OCI-LY3 (cell line): ENCODE results near the gene FN3K.
A peak's percentile ranks its signal among the peaks of the same experiment; 100 is the strongest.

ENCODE experiments used
- H2AFZ ChIP-seq: fragments of 200-600, 300-600 bp; shearing (Covaris generic); 2 replicates; pipeline ENCODE4 v1.6.0; 2014; ENCODE audit warnings: antibody characterized with exemption, low read depth, low read length
- H3K27ac ChIP-seq: fragments of 200-600, 300-600 bp; sonication (generic); 2 replicates; pipeline ENCODE4 v1.5.1; 2014; ENCODE audit warnings: mild to moderate bottlenecking, low read length, moderate library complexity, mixed read lengths
- H3K27me3 ChIP-seq: fragments of 200-600, 300-600 bp; sonication (generic); 2 replicates; pipeline ENCODE4 v1.6.1; 2014; ENCODE audit warnings: low read depth, low read length, mixed read lengths
- H3K36me3 ChIP-seq: fragments of 200-600, 300-600 bp; sonication (generic); replicated peaks from 2 replicates; pipeline ENCODE3; 2014; ENCODE audit warnings: low read depth, low read length, mixed read lengths
- H3K4me1 ChIP-seq: fragments of 300-600, 200-600 bp; sonication (generic); 2 replicates; pipeline ENCODE4 v1.6.1; 2014; ENCODE audit warnings: low read length, mixed read lengths
- H3K4me2 ChIP-seq: fragments of 200-600, 300-600 bp; sonication (generic); 2 replicates; pipeline ENCODE4 v1.6.1; 2014; ENCODE audit warnings: low read length, mixed read lengths
- H3K4me3 ChIP-seq: fragments of 300-600, 200-600 bp; sonication (generic); 2 replicates; pipeline ENCODE4 v1.5.1; 2014; ENCODE audit warnings: antibody characterized with exemption, mild to moderate bottlenecking, low read length, moderate library complexity
- H3K79me2 ChIP-seq: fragments of 300-600, 200-600 bp; shearing (Covaris generic); 2 replicates; pipeline ENCODE4 v1.6.1; 2014; ENCODE audit warnings: mild to moderate bottlenecking, low read length, mixed read lengths
- H3K9ac ChIP-seq: fragments of 300-600, 200-600 bp; shearing (Covaris generic); 2 replicates; pipeline ENCODE4 v1.6.0; 2014; ENCODE audit warnings: mild to moderate bottlenecking, low read length, moderate library complexity
- H3K9me3 ChIP-seq: fragments of 200-600, 300-600 bp; shearing (Covaris generic); 2 replicates; pipeline ENCODE4 v1.6.1; 2014; ENCODE audit warnings: low read length, mixed read lengths; ENCODE audit not compliant: insufficient read depth
- H4K20me1 ChIP-seq: fragments of 200-600, 300-600 bp; sonication (generic); 2 replicates; pipeline ENCODE4 v1.6.1; 2016; ENCODE audit warnings: low read length, mixed read lengths; ENCODE audit not compliant: insufficient read depth
- EZH2phosphoT487 ChIP-seq: fragments of 200-600 bp; shearing (Covaris generic); IDR thresholded peaks from 2 replicates; pipeline ENCODE4 v1.6.1; 2018; ENCODE audit warnings: antibody characterized with exemption, mixed run types, low read depth
- TF ChIP-seq, protein P1 (sequence below): fragments of 200-600, 300-600 bp; sonication (generic); IDR thresholded peaks from 2 replicates; pipeline ENCODE4 v1.5.1; 2014; ENCODE audit warnings: antibody characterized with exemption, low read length, low read depth

Gene FN3K

DNA sequence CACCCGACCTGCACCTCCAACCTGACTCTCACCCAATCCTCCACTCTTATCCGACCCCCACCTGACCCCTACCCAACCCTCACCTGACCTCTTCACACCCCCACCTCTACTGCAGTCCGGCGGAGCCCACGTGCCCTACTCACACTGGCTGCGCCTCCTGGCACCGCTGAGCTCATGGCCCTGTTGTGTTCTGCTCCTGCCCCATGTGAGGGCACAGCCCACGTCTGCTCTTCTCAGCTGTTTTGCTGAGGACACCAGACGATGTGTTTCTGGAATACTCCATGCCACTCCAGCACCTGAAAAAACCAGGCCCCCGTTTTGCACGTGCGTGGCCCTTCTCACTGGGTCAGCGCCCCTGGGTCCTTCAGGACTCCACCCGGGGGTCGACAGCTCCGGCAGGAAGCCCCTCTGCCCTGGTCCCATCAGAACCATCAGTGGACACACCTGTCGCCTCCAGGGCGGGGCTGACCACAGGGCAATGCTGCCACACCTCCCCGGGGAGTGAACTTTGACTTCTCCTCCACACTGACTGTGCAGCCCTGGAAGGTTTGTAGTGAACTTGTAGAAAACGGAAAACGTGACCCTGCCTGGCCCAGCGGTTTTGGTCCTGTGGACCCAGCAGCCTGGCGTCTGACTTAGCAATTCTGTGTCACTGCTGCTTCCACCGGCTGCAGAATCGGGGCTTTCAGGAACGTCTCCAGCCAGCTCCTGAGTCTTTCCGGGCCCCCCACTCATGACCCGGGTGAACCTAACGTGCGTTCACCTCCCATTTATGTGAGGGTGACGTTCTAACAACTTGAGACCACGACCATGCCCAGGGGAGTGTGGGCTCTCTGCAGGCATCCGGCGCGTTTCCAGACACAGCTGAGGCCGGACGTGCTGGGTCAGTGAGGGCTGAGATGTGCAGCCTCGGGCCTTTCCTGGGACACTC, 31.2 kb upstream of the FN3K start:
- H3K9me3 ChIP-seq = no peaks in the 10 kb centered on the region
- no peaks in the 10 kb centered on the region for H3K36me3 ChIP-seq
- no peaks in the 10 kb centered on the region for H4K20me1 ChIP-seq
- H3K27ac ChIP-seq = no peak overlapping the region
- H3K27me3 ChIP-seq = no peaks in the 10 kb centered on the region
- no peak overlapping the region for H3K9ac ChIP-seq
- H3K79me2 ChIP-seq = no peaks in the 10 kb centered on the region
- H3K4me1 ChIP-seq = peaks cover 41% of the 10 kb centered on the region
- no peak overlapping the region for H2AFZ ChIP-seq
- peak overlapping the region; percentile 73; the same call in 1 of the 2 replicates for H3K4me3 ChIP-seq
- TF ChIP-seq, protein P1, sequence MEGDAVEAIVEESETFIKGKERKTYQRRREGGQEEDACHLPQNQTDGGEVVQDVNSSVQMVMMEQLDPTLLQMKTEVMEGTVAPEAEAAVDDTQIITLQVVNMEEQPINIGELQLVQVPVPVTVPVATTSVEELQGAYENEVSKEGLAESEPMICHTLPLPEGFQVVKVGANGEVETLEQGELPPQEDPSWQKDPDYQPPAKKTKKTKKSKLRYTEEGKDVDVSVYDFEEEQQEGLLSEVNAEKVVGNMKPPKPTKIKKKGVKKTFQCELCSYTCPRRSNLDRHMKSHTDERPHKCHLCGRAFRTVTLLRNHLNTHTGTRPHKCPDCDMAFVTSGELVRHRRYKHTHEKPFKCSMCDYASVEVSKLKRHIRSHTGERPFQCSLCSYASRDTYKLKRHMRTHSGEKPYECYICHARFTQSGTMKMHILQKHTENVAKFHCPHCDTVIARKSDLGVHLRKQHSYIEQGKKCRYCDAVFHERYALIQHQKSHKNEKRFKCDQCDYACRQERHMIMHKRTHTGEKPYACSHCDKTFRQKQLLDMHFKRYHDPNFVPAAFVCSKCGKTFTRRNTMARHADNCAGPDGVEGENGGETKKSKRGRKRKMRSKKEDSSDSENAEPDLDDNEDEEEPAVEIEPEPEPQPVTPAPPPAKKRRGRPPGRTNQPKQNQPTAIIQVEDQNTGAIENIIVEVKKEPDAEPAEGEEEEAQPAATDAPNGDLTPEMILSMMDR = no peak
- TF ChIP-seq EZH2phosphoT487 = no peak
- peak overlapping the region; percentile 91 for H3K4me2 ChIP-seq

DNA sequence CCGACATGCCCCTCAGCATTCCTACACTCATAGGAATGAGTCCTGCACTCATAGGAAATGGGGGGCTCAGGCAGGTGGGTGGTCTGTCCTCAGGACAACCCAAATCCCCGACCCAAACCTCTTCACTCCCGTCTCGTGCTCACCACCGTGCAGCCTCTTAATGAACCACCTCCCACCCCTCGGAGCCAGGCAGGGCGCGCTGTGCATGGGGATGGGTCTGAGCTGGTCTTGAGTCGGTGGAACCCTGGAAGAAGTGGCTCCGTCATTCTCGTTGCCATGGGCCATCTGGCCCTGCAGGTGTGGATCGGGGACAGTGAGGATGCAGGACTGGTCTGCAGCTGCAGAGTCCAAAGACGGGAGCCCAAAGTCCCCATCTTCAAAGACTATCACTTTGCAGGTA, 30.5 kb upstream of the FN3K start:
- H2AFZ ChIP-seq = no peak overlapping the region
- no peak for TF ChIP-seq EZH2phosphoT487
- TF ChIP-seq, protein P1 = no peak
- no peak overlapping the region for H3K9ac ChIP-seq
- H3K4me2 ChIP-seq = no peak overlapping the region
- H4K20me1 ChIP-seq = no peaks in the 10 kb centered on the region
- H3K36me3 ChIP-seq = no peaks in the 10 kb centered on the region
- H3K27ac ChIP-seq = no peak overlapping the region
- H3K9me3 ChIP-seq = no peaks in the 10 kb centered on the region
- no peaks in the 10 kb centered on the region for H3K79me2 ChIP-seq
- no peak overlapping the region for H3K4me3 ChIP-seq
- no peaks in the 10 kb centered on the region for H3K27me3 ChIP-seq
- H3K4me1 ChIP-seq = peaks cover 46% of the 10 kb centered on the region

DNA sequence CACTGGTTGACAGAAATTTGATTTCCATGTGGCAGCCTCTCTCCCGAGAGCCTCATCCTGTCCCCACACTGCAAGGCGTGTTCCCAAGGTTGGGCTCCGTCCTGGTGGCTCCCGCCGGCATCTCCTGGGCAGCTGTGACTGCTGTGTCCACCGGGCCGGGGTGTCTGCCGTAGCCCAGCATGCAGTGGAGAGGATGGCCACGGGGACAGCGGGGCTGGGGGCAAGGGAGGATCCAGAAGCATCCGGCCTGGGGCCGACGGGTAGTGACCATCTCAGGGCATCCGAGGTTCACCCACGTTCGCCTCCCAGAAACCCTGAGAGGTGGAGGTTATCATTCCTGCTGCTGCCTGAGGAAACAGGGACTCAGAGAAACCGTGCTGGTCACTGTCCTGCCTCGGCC, 29.7 kb upstream of the FN3K start:
- H4K20me1 ChIP-seq = no peaks in the 10 kb centered on the region
- TF ChIP-seq EZH2phosphoT487 = no peak
- TF ChIP-seq, protein P1 = no peak
- H2AFZ ChIP-seq = no peak overlapping the region
- H3K27me3 ChIP-seq = no peaks in the 10 kb centered on the region
- H3K9me3 ChIP-seq = no peaks in the 10 kb centered on the region
- H3K27ac ChIP-seq = no peak overlapping the region
- no peak overlapping the region for H3K4me2 ChIP-seq
- no peak overlapping the region for H3K9ac ChIP-seq
- H3K4me3 ChIP-seq = no peak overlapping the region
- H3K36me3 ChIP-seq = no peaks in the 10 kb centered on the region
- H3K79me2 ChIP-seq = no peaks in the 10 kb centered on the region
- peaks cover 46% of the 10 kb centered on the region for H3K4me1 ChIP-seq

DNA sequence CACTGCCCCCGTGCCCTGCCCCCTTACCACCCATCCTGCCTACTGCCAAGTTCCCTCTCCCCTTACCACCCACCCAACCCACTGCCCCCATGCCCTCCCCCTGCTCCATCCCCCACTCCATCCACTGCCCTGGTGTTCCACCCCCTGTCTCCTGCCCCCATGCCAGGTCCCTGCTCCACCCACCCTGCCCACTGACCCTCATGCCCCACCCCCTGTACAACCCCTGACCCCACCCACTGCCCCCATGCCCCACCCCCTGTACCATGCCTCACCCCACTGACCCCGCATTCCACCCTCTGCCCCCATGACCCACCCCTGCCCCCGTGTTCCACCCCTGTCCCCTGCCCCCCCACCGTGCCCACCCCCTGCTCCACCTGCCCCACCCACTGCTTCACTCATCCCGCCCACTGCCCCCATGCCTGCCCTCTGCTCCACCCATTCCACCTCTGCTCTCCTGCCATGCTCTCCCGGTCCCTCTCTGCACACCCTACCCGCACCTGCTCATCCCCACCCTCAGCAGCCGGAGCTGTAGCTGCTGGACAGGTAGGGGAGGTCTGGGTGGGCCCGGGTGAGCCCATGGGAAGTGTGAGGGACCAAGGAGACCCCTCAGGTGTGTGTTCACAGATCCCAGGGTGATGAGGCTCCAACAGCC, 26.3 kb upstream of the FN3K start:
- no peak overlapping the region for H3K27ac ChIP-seq
- H3K4me2 ChIP-seq = peak overlapping the region; percentile 42
- H3K4me1 ChIP-seq = peaks cover 22% of the 10 kb centered on the region
- TF ChIP-seq EZH2phosphoT487 = no peak
- TF ChIP-seq, protein P1 = no peak
- H4K20me1 ChIP-seq = no peaks in the 10 kb centered on the region
- H2AFZ ChIP-seq = no peak overlapping the region
- H3K79me2 ChIP-seq = no peaks in the 10 kb centered on the region
- no peaks in the 10 kb centered on the region for H3K9me3 ChIP-seq
- no peaks in the 10 kb centered on the region for H3K36me3 ChIP-seq
- H3K9ac ChIP-seq = no peak overlapping the region
- 0 out of 2 replicates have a peak overlapping the region, but pooled peaks have one; percentile 14 for H3K4me3 ChIP-seq
- no peaks in the 10 kb centered on the region for H3K27me3 ChIP-seq
